ENCODE results near the gene ABHD15. TPM values are rescaled to one million over a fixed set of nuclear protein-coding genes. Genes with fewer than 3 reads are reported as not detected.

ABHD15 gene
- total RNA-seq, 4 donors from 2014 or later = 5.4 to 12.6 (median 11.1) TPM

GRCh38 chr17:29588562-29589411 is 21.9 kb upstream of the ABHD15 start:
- H3K36me3 ChIP-seq = peaks cover 0 to 1% of the 10 kb centered on the region in 2 donors
- H3K27me3 ChIP-seq = no peaks in the 10 kb centered on the region
- no CpG with 5 or more reads among the region's 72 CpGs for WGBS, 2 donors (ENCODE audit: low coverage in 1 of 2)
- no peak for TF ChIP-seq POLR2AphosphoS5 (IDR thresholded peaks at IDR 0.05)
- no peak for TF ChIP-seq EP300 (IDR thresholded peaks at IDR 0.05)
- no peak for TF ChIP-seq POLR2A (IDR thresholded peaks at IDR 0.05)
- TF ChIP-seq CTCF (IDR thresholded peaks at IDR 0.05) = no peak
- peak overlapping the region; percentile 56 to 98 (median 90) for H3K27ac ChIP-seq
- peaks cover 0 to 87% (median 66%) of the 10 kb centered on the region in 3 donors for H3K4me1 ChIP-seq
- ATAC-seq = peak; percentile 29
- no peaks in the 10 kb centered on the region for H3K9me3 ChIP-seq
- H3K4me3 ChIP-seq = peak overlapping the region; percentile 80 to 89

- peak overlapping the region; percentile 80 to 89 for H3K4me3 ChIP-seq
- H3K27me3 ChIP-seq = no peaks in the 10 kb centered on the region
- no peaks in the 10 kb centered on the region for H3K9me3 ChIP-seq
- peak overlapping the region; percentile 56 to 98 (median 90) for H3K27ac ChIP-seq
- H3K36me3 ChIP-seq = peaks cover 0 to 8% of the 10 kb centered on the region in 2 donors
- no CpG with 5 or more reads among the region's 8 CpGs for WGBS, 2 donors (ENCODE audit: low coverage in 1 of 2)
- H3K4me1 ChIP-seq = peaks cover 0 to 91% (median 65%) of the 10 kb centered on the region in 3 donors
- TF ChIP-seq CTCF (IDR thresholded peaks at IDR 0.05) (no peak), POLR2AphosphoS5 (IDR thresholded peaks at IDR 0.05) (no peak), EP300 (IDR thresholded peaks at IDR 0.05) (no peak), POLR2A (IDR thresholded peaks at IDR 0.05) (no peak)
- ATAC-seq = no peak
Measured at GRCh38 chr17:29588017-29588561, 21.3 kb upstream of the ABHD15 start.

GRCh38 chr17:29587591-29587990 is 20.8 kb upstream of the ABHD15 start:
- H3K27ac ChIP-seq = peak overlapping the region in 3 of 4 donors; percentile 89 to 98 (median 90)
- WGBS, 2 donors (ENCODE audit: low coverage in 1 of 2) = 80% methylated on average over 1 of the region's 6 CpGs; no CpG with 5 or more reads in 1 of the 2 donors
- TF ChIP-seq CTCF (IDR thresholded peaks at IDR 0.05) = no peak
- no peak for TF ChIP-seq POLR2AphosphoS5 (IDR thresholded peaks at IDR 0.05)
- no peak for TF ChIP-seq POLR2A (IDR thresholded peaks at IDR 0.05)
- no peak for TF ChIP-seq EP300 (IDR thresholded peaks at IDR 0.05)
- H3K4me1 ChIP-seq = peaks cover 0 to 92% (median 63%) of the 10 kb centered on the region in 3 donors
- peaks cover 0 to 13% of the 10 kb centered on the region in 2 donors for H3K36me3 ChIP-seq
- no peaks in the 10 kb centered on the region for H3K27me3 ChIP-seq
- peak overlapping the region in 1 of 2 donors; percentile 89 for H3K4me3 ChIP-seq
- no peaks in the 10 kb centered on the region for H3K9me3 ChIP-seq
- ATAC-seq = no peak

- peak overlapping the region in 1 of 2 donors; percentile 89 for H3K4me3 ChIP-seq
- peaks cover 0 to 92% (median 56%) of the 10 kb centered on the region in 3 donors for H3K4me1 ChIP-seq
- H3K27me3 ChIP-seq = no peaks in the 10 kb centered on the region
- no peak for ATAC-seq
- TF ChIP-seq POLR2AphosphoS5 (IDR thresholded peaks at IDR 0.05) = no peak
- TF ChIP-seq CTCF (IDR thresholded peaks at IDR 0.05) = no peak
- no peak for TF ChIP-seq EP300 (IDR thresholded peaks at IDR 0.05)
- TF ChIP-seq POLR2A (IDR thresholded peaks at IDR 0.05) = no peak
- no peaks in the 10 kb centered on the region for H3K9me3 ChIP-seq
- peak overlapping the region in 3 of 4 donors; percentile 89 to 98 (median 90) for H3K27ac ChIP-seq
- peaks cover 0 to 20% of the 10 kb centered on the region in 2 donors for H3K36me3 ChIP-seq
- no CpG with 5 or more reads among the region's 9 CpGs for WGBS, 2 donors (ENCODE audit: low coverage in 1 of 2)
Measured at GRCh38 chr17:29586676-29587469, 20.0 kb upstream of the ABHD15 start.
